Heart left ventricle (tissue), 16 donors: ENCODE measurements around the gene USP1. TPM values are rescaled to one million over a fixed set of nuclear protein-coding genes. Genes with fewer than 3 reads are reported as not detected.
A peak's percentile ranks its signal among the peaks of the same experiment; 100 is the strongest.

Experiments used
- ATAC-seq, 4 donors: fragments of 200-7000 bp; cut with Tn5 transposase; one replicate each; pipeline ENCODE4 v1.9.1; 2020 to 2022; ENCODE audit warnings: moderate library complexity in 4 of 4, mild to moderate bottlenecking in 3 of 4, moderate number of reproducible peaks in 1 of 4
- DNase-seq, 5 donors: peaks; one replicate each; pipeline ENCODE4 v3.0.0-alpha.2; 2020
- H3K27ac ChIP-seq, 12 donors: fragments of 200-600 bp; sonication (generic) in 4 of 12; one replicate each; pipeline versions ENCODE4 v1.5.0 to v1.8.0; 2016 to 2022; ENCODE audit warnings: mild to moderate bottlenecking in 2 of 12
- H3K27me3 ChIP-seq, 9 donors: fragments of 200-600 bp; sonication (generic) in 2 of 9; one replicate each; pipeline versions ENCODE4 v1.5.1 to v1.8.0; 2016 to 2022; ENCODE audit warnings: mild to moderate bottlenecking in 3 of 9
- H3K36me3 ChIP-seq, 9 donors: fragments of 200-600 bp; sonication (generic) in 2 of 9; one replicate each; pipeline versions ENCODE4 v1.5.0 to v1.8.0; 2018 to 2022; ENCODE audit warnings: mild to moderate bottlenecking in 2 of 9
- H3K4me1 ChIP-seq, 12 donors: fragments of 200-600 bp; sonication (generic) in 4 of 12; one replicate each; pipeline versions ENCODE4 v1.5.0 to v1.8.0; 2016 to 2022; ENCODE audit warnings: mild to moderate bottlenecking in 3 of 12
- H3K4me3 ChIP-seq, 12 donors: fragments of 200-600 bp; sonication (generic) in 4 of 12; one replicate each; pipeline versions ENCODE4 v1.5.0 to v1.8.0; 2017 to 2022; ENCODE audit warnings: mild to moderate bottlenecking in 9 of 12, moderate library complexity in 4 of 12
- H3K9me3 ChIP-seq, 12 donors: fragments of 200-600 bp; sonication (generic) in 4 of 12; one replicate each; pipeline versions ENCODE4 v1.5.0 to v1.8.0; 2016 to 2022; ENCODE audit warnings: mild to moderate bottlenecking in 1 of 12
- CTCF ChIP-seq, 12 donors: fragments of 200-600 bp; sonication (generic) in 4 of 12; IDR thresholded peaks; one replicate each; pipeline versions ENCODE4 v1.5.0 to v1.8.0; 2018 to 2022; ENCODE audit warnings: antibody characterized with exemption in 12 of 12, mild to moderate bottlenecking in 5 of 12
- POLR2A ChIP-seq, 2 donors: fragments of 450-650 bp; IDR thresholded peaks; one replicate each; pipeline ENCODE4 v1.6.1; 2017; ENCODE audit warnings: antibody characterized with exemption in 2 of 2, mild to moderate bottlenecking in 2 of 2, moderate library complexity in 2 of 2
- WGBS, 4 donors: extraction: QIAGEN DNeasy Blood & Tissue Kit in 2 of 4; methylation state at CpG; one replicate each; pipeline versions ENCODE4 v1.1.5 to v1.1.7; 2013 to 2018; 5-methylcytosine and 5-hydroxymethylcytosine counted together
- intact Hi-C, 10 donors: fragments of 100-400 bp; cut with DNase I; formaldehyde crosslinking; loops; one replicate each; pipeline versions ENCODE4 v1.11.1 to v1.14.2; 2022
- polyA plus RNA-seq, 2 donors: library from polyadenylated mRNA; stranded (reverse); fragments of 200-250 nt; gene quantifications; one replicate each; pipeline ENCODE4 v1.2.3, GENCODE V29; 2013
- total RNA-seq, 9 donors: library from RNA; depleted of rRNA in 2 of 9; stranded (reverse); fragments of >200 nt in 2 of 9; fragmentation: NEBNext Ultra II Directional in 3 of 9; extraction: Animal tissue kit (Norgen Biotek cat#: 25700) in 3 of 9; gene quantifications; one replicate each; pipeline versions ENCODE4 v1.1.0 to v1.2.4, GENCODE V29; 2016 to 2023
- donor health status: ischemic (EF 13 %, LVEDD 7.1; RV severe dilation, severe dysfunction).
- donor health status: healthy with polysubstance abuse.
- donor health status: DM: no; HTN: yes; CAD: no.
- donor health status: DM: no; HTN: no; CAD: no.
- donor health status: ischemic (EF 25% LVEDD 6.9; RV normal size, moderate dysfunction).
- donor health status: ischemic (EF 25% LVEDD 5.7; RV mildly dilated, moderate dysfunction).
- donor health status: healthy.
- donor health status: DM: yes; HTN: yes; CAD: no.
- donor health status: ischemic (EF 35%, LVEDD 5.7; RV mildly dilated, moderate dysfunction).
- donor health status: nonischemic (EF 11% LVEDD 7.7; RV severe dilation, severe dysfunction).
- donor health status: DM: yes; HTN: yes; CAD: no.
- donor health status: PGD.
- donor health status: ischemic (EF 29% LVEDD 5.4; RV normal size, mild dysfunction).
- donor health status: nonischemic (EF 23%, LVEDD 6.1; RV moderate dilation, normal function).

Gene USP1
- total and polyA plus RNA-seq, 11 donors: 4.8 to 17.9 (median 12.7) TPM

DNA sequence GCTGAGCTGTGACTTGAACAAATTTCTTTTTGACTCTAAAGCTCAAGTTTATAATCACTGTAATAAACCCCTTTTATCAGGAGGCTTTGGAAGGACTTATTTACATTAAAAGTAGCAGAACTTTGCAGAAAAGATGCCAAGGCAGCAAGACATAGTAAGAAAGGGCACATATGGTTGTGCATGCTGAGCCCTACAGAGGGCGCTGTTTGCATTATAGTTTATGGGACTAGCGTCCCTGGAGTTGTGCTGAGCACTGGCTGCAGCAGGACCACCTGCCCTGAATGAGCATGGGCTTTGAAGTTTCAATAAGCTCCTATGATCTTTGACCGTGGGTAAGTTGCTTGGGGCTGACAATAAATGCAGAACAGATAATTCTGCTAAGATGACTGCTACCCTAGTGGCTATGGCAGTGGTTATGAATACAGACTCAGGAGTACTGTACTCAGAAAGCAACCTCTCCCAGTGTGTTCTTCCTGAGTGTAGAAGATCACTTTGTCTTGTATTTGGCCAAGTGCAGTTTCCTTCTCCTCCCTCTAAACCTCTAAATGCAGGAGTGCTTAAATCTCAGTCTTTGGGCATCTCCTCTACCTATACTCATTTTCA, 45.4 kb upstream of the USP1 start:
- Histone ChIP-seq H3K27me3 (no peaks in the 10 kb centered on the region), H3K27ac (no peak overlapping the region), H3K36me3 (no peaks in the 10 kb centered on the region), H3K4me1 (no peaks in the 10 kb centered on the region), H3K4me3 (no peak overlapping the region), H3K9me3 (no peaks in the 10 kb centered on the region)
- DNase-seq (no peak), ATAC-seq (no peak)
- TF ChIP-seq POLR2A (IDR thresholded peaks at IDR 0.05) (no peak), CTCF (IDR thresholded peaks at IDR 0.05) (peak in 8 of 12 donors; percentile 7 to 39 (median 30))
- intact Hi-C loops: no loop called here
- 34 to 41% (median 39%) methylated on average over 3 of the region's 3 CpGs for WGBS, 4 donors

DNA sequence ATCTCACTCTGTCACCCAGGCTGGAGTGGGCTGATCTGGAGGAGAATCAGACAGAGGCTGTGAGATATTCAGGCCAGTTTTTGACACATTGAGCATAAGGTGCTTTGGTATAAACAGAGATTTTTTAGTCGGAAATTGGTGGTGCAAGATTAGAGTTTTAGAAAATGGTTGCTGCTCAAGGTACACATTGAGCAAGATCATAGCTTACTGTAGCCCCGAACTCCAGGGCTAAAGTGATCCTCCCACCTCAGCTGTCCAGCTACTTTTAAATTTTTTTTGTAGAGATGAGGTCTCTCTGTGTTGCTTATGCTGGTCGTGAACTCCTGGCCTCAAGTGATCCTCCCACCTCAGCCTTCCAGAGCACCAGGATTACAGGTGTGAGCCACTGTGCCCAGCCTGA, 43.9 kb upstream of the USP1 start:
- intact Hi-C loops: no loop called here
- 90 to 98% (median 93%) methylated on average over 3 of the region's 3 CpGs for WGBS, 4 donors
- no peak overlapping the region for H3K27ac ChIP-seq
- H3K36me3 ChIP-seq: no peaks in the 10 kb centered on the region
- H3K4me1 ChIP-seq: no peaks in the 10 kb centered on the region
- DNase-seq (no peak), ATAC-seq (no peak)
- TF ChIP-seq CTCF (IDR thresholded peaks at IDR 0.05) (no peak), POLR2A (IDR thresholded peaks at IDR 0.05) (no peak)
- H3K4me3 ChIP-seq: no peak overlapping the region
- H3K27me3 ChIP-seq: no peaks in the 10 kb centered on the region
- no peaks in the 10 kb centered on the region for H3K9me3 ChIP-seq

GRCh38 chr1:62394646-62395045, 42.2 kb upstream of the USP1 start:
- intact Hi-C loops: no loop called here
- H3K4me1 ChIP-seq: no peaks in the 10 kb centered on the region
- ATAC-seq (no peak), DNase-seq (no peak)
- no peaks in the 10 kb centered on the region for H3K27me3 ChIP-seq
- H3K27ac ChIP-seq: no peak overlapping the region
- TF ChIP-seq POLR2A (IDR thresholded peaks at IDR 0.05) (no peak), CTCF (IDR thresholded peaks at IDR 0.05) (no peak)
- WGBS, 4 donors: 77 to 88% (median 82%) methylated on average over 6 to 8 of the region's 8 CpGs
- no peak overlapping the region for H3K4me3 ChIP-seq
- H3K36me3 ChIP-seq: no peaks in the 10 kb centered on the region
- no peaks in the 10 kb centered on the region for H3K9me3 ChIP-seq

DNA sequence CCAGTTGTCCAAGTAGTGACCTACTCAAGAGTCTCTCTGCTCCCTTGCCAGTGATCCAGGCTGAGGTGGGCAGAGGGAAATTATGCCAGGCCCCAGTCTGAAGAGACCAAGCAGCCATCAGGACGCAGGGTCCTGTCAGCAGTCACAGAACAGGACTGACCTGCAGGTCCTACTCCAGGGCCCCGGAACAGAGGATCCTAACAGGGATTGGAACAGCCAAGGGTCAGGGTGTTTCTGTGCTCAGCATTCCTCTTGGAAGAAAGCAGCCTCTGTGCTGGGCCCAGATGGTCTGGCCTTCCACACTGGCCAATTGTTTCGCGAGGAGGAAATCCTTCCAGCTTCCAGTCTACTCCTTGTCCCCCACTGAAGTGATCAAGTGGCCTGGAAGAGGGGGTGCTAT, 41.6 kb upstream of the USP1 start:
- no peak overlapping the region for H3K27ac ChIP-seq
- no peak overlapping the region for H3K4me3 ChIP-seq
- intact Hi-C loops: no loop called here
- no peaks in the 10 kb centered on the region for H3K9me3 ChIP-seq
- no peaks in the 10 kb centered on the region for H3K27me3 ChIP-seq
- no peak for TF ChIP-seq CTCF (IDR thresholded peaks at IDR 0.05)
- no peak for TF ChIP-seq POLR2A (IDR thresholded peaks at IDR 0.05)
- no peaks in the 10 kb centered on the region for H3K36me3 ChIP-seq
- no peak for DNase-seq
- 75 to 88% (median 82%) methylated on average over 4 of the region's 4 CpGs for WGBS, 4 donors
- no peaks in the 10 kb centered on the region for H3K4me1 ChIP-seq
- no peak for ATAC-seq
